Lower lobe of right lung (tissue), 2 donors: ENCODE measurements around the gene C17orf100. TPM values are rescaled to one million over a fixed set of nuclear protein-coding genes. Genes with fewer than 3 reads are reported as not detected.

Source experiments
- ATAC-seq, 2 donors: fragments of 200-7000 bp; cut with Tn5 transposase; one replicate each; pipeline ENCODE4 v1.9.1; 2020 to 2022; ENCODE audit warnings: mild to moderate bottlenecking in 2 of 2, moderate library complexity in 2 of 2
- DNase-seq: peaks from one replicate; pipeline ENCODE4 v3.0.0-alpha.2; 2020
- H3K27ac ChIP-seq: fragments of 200-600 bp; one replicate; pipeline ENCODE4 v1.8.0; 2022
- H3K27me3 ChIP-seq: fragments of 200-600 bp; one replicate; pipeline ENCODE4 v1.8.0; 2022; ENCODE audit warnings: low read depth
- H3K36me3 ChIP-seq: fragments of 200-600 bp; one replicate; pipeline ENCODE4 v1.8.0; 2022; ENCODE audit warnings: mild to moderate bottlenecking
- H3K4me1 ChIP-seq: fragments of 200-600 bp; one replicate; pipeline ENCODE4 v1.8.0; 2022
- H3K4me3 ChIP-seq: fragments of 200-600 bp; one replicate; pipeline ENCODE4 v1.8.0; 2022; ENCODE audit warnings: mild to moderate bottlenecking
- H3K9me3 ChIP-seq: fragments of 200-600 bp; one replicate; pipeline ENCODE4 v1.8.0; 2022
- CTCF ChIP-seq: fragments of 200-600 bp; IDR thresholded peaks from one replicate; pipeline ENCODE4 v1.8.0; 2022; ENCODE audit warnings: antibody characterized with exemption, mild to moderate bottlenecking
- intact Hi-C: fragments of 100-400 bp; cut with DNase I; formaldehyde crosslinking; loops from one replicate; pipeline ENCODE4 v1.11.0; 2022
- total RNA-seq: library from RNA; stranded (reverse); fragmentation: NEBNext Ultra II Directional; extraction: Animal tissue kit (Norgen Biotek cat#: 25700); gene quantifications from one replicate; pipeline ENCODE4 v1.2.1, GENCODE V29; 2021
- donor health status: DM: no; HTN: yes; CAD: no; lungs with severe emphysema.

Gene C17orf100
- total RNA-seq, 1 donor from 2014 or later: 1.9 TPM

- intact Hi-C loops: no loop called here
- peaks cover 28% of the 10 kb centered on the region for H3K27me3 ChIP-seq
- no peak overlapping the region for H3K27ac ChIP-seq
Observed at GRCh38 chr17:6677946-6678345, 26.4 kb downstream of the C17orf100 start.

GRCh38 chr17:6679241-6679640, 27.7 kb downstream of the C17orf100 start:
- peaks cover 28% of the 10 kb centered on the region for H3K27me3 ChIP-seq
- H3K9me3 ChIP-seq: no peaks in the 10 kb centered on the region
- H3K4me1 ChIP-seq: no peaks in the 10 kb centered on the region
- H3K27ac ChIP-seq: no peak overlapping the region
- intact Hi-C loops: no loop called here
- ATAC-seq (no peak), DNase-seq (no peak)
- no peaks in the 10 kb centered on the region for H3K36me3 ChIP-seq
- TF ChIP-seq CTCF: no peak
- no peak overlapping the region for H3K4me3 ChIP-seq

More at GRCh38 chr17:6677946-6678345, 26.4 kb downstream of the C17orf100 start:
- TF ChIP-seq CTCF: no peak
- Histone ChIP-seq H3K36me3 (no peaks in the 10 kb centered on the region), H3K9me3 (no peaks in the 10 kb centered on the region), H3K4me3 (no peak overlapping the region), H3K4me1 (no peaks in the 10 kb centered on the region)
- ATAC-seq: no peak
- no peak for DNase-seq

GRCh38 chr17:6681176-6681575, 29.6 kb downstream of the C17orf100 start:
- DNase-seq: no peak

GRCh38 chr17:6681671-6682070, 30.1 kb downstream of the C17orf100 start:
- H3K27me3 ChIP-seq: peaks cover 28% of the 10 kb centered on the region
- H3K9me3 ChIP-seq: no peaks in the 10 kb centered on the region
- no peaks in the 10 kb centered on the region for H3K36me3 ChIP-seq
- H3K27ac ChIP-seq: no peak overlapping the region
- H3K4me3 ChIP-seq: no peak overlapping the region
- intact Hi-C loops: no loop called here
- DNase-seq (no peak), ATAC-seq (no peak)
- no peaks in the 10 kb centered on the region for H3K4me1 ChIP-seq
- TF ChIP-seq CTCF: no peak

More at GRCh38 chr17:6681176-6681575, 29.6 kb downstream of the C17orf100 start:
- H3K4me1 ChIP-seq: no peaks in the 10 kb centered on the region
- H3K27me3 ChIP-seq: peaks cover 28% of the 10 kb centered on the region
- no peak overlapping the region for H3K27ac ChIP-seq
- intact Hi-C loops: no loop called here
- no peaks in the 10 kb centered on the region for H3K9me3 ChIP-seq
- TF ChIP-seq CTCF: no peak
- no peak overlapping the region for H3K4me3 ChIP-seq
- no peak for ATAC-seq
- H3K36me3 ChIP-seq: no peaks in the 10 kb centered on the region

- ATAC-seq: no peak
Observed at GRCh38 chr17:6682339-6682738, 30.8 kb downstream of the C17orf100 start.

More at GRCh38 chr17:6682339-6682738, 30.8 kb downstream of the C17orf100 start:
- DNase-seq: no peak
- Histone ChIP-seq H3K27ac (no peak overlapping the region), H3K9me3 (no peaks in the 10 kb centered on the region), H3K4me1 (no peaks in the 10 kb centered on the region), H3K4me3 (no peak overlapping the region), H3K27me3 (peaks cover 22% of the 10 kb centered on the region), H3K36me3 (no peaks in the 10 kb centered on the region)
- no peak for TF ChIP-seq CTCF
- intact Hi-C loops: no loop called here
